Measurements from ENCODE around the gene CAPN14.
"Not testable (repeated sequence)": the region's sequence is repeated elsewhere in the genome, so short reads cannot be mapped to it uniquely, and the experiment has no call there.

CAPN14 gene

DNA sequence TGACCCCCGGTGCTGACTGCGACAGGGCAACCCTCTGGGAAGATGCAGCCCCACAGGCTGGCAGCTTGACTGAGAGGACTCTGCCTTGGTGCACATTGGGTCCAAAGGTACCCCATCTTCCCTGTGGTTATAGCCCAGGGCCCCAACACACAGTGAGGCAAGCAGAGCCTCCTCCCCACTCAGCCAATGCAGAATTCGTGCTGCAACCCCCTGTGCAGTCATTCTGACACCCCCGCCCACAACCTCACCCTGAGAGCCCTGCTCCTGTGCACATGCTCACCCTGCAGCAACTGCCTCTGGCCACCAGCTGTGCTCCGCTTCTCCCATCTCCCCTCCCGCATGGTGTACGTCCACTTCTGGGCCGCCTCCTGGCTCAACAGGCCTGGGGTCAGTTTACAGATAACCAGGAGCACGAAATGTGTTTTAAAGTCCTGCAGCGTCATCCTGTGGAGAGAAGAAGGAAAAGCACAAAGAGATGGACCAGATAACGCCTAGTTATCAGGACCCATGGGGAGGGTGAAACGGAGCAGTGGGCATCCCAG lies 24.4 kb downstream of the CAPN14 start:
- no peak for DNase-seq

DNA sequence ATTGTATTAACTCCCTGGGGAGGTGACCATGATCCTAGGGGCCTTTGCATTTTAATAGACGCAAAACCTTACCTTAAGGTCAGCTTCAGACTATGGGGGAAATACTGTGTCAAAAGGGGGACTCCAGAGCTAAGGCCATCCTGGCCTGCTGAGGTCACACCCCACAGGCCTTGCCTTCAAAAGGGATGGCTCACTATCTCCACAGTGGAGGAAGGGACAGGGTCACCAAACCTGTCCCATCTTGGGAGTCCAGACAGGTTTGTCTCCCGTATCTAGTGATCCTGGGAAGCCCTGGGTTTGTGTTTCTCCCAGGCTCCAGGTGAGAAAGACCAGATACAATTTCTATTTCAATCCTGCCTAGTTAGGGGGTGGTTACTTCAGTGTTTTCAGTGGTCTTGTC lies 24.9 kb downstream of the CAPN14 start:
- no peak for DNase-seq

DNA sequence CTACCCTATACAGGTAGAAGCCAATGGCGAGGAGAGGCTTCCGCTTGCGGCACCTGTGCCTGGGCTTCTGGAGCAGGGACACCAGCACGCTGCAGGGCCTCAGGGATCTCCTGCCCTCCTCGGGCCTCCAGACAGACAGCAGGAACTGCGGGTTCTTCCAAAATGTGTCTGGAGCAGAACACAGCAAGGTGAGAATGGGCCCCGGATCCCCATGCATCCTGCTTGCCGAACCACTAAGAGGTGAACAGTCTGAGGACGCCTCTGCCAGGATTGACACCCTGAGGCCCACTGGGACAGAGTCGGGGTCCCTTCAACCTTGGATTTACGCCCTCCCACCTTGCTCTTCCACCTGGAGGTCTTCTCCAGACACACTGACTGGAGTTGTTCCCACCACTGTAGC lies 25.4 kb downstream of the CAPN14 start:
- no peak for DNase-seq

DNA sequence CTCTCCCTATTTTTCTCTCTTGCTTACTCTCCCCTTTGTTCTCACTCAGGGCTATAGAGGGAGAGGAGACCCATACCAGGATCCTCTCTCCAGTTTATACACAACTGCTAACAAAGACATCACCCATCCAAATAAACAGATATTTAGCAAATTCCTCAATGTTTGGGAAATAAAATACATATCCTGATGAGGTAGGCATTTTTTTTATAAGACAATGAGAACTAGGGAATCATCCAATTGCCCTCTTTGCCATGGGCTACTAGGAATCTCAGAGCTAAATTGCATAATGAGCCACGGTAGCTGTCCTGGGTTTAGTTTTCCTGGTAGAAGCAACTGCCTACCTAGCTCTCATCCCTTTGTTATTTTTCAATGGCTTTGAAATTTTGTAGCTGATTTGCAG lies 27.1 kb downstream of the CAPN14 start:
- no peak for DNase-seq

DNA sequence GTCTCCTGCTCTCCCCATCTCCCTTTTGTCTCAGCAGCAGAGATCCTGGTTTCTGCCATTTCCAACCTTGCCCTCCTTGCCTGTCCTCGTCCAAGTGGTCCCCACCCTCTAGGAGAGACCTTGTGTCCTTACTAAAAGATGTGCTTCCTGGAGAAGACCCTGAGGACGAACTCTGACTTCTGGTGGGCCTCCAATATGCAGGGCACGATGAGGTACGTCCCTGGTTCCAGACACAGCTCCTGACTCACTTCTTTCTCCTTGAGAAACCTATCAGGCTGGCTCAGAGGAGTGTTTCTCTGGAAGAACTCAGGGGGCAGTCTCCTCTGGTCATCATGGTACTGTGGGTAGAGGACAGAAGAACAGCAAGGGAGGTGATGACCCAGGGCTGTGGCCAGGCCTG lies 28.2 kb downstream of the CAPN14 start:
- no peak for DNase-seq

DNA sequence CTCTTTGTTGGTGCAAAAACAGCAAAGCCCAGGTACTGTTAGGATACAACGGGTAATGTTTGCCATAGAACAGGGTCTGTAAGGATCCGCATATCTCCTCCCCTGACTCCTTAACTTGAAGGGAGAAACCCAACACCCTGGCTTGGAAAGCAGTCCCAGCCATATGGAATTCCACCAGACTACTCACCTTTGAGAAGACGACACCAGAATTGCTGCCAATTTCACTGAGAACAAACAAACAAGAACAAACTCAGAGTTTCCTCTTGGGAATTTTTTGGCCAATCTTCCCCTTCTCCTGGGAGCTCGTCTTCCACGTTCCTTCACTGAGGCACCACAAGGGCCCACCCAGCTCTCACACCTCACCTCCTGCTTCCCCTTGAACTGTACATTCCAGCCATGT lies 29.2 kb downstream of the CAPN14 start:
- DNase-seq = no peak

DNA sequence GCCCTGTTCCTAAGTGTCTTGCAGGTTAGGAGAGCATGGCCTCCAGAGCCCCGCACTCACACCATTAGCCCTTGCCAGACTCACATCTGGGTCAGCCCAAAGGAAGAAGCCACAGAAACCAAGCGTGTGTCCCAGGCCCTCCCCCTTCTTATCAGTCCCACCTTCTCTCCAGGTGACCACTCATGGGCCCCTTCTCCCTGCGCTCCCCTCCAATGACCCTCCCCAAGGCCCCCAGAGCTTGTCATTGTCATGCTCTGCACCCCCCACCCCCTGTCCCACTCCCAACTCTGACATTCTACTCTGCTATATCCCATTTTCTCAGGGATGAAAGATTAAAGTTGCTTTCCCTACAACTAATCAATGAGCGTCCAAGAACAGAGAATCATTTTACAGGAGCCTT lies 30.1 kb downstream of the CAPN14 start:
- no peak for DNase-seq

DNA sequence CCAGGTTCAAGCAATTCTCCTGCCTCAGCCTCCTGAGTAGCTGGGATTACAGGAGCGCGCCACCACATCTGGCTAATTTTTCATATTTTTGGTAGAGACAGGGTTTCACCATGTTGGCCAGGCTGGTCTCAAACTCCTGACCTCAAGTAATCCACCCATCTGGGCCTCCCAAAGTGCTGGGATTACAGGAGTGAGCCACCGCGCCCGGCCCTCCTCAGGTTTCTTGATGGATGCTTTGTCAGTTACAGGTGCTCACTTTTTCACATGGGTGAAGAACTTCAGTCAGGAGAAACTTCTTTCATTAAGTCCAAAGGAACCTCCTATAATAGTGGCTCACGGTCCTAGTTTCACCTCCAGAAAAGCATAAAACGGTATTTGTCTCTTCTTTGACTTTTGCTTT lies 33.3 kb downstream of the CAPN14 start:
- not testable (repeated sequence) for DNase-seq

DNA sequence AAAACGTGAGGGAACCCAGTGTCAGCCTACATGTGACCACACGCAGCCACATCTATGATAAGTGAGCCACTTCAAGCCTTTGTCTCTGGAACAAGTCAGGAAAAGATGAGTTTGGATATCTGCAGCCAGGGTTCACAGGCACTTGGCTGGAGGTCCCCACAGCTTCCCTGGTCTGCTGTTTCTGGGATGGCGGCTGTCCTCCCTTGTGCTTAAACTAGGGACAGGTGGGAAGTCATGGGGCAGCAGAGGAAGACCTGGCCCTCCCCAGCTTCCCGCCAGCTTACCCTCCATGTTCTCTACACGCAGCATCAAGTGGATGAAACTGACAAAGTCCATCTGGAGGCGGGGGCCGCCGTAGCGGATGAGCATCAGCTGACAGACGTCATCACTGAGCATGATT lies 40.6 kb downstream of the CAPN14 start:
- DNase-seq = no peak

DNA sequence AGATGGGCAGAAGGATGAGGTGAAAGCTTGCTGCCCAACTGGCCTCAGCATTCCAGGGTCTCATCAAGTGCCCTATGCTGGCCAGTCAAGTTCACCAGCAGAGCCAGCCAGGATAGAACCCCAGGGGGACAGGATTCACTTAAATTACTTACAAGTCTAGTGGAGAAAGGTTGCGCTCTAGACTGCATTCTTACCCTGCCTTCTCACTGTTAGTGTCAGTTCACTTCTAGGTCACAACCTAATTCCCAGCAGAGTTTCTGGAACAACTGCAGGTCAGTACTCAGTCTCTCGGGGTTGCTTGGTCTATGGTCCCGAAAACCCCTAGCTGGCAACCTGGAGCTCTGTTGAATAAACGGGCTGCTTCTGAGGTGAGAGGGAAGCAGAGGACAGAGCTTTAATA lies 46.2 kb downstream of the CAPN14 start:
- DNase-seq = no peak

DNA sequence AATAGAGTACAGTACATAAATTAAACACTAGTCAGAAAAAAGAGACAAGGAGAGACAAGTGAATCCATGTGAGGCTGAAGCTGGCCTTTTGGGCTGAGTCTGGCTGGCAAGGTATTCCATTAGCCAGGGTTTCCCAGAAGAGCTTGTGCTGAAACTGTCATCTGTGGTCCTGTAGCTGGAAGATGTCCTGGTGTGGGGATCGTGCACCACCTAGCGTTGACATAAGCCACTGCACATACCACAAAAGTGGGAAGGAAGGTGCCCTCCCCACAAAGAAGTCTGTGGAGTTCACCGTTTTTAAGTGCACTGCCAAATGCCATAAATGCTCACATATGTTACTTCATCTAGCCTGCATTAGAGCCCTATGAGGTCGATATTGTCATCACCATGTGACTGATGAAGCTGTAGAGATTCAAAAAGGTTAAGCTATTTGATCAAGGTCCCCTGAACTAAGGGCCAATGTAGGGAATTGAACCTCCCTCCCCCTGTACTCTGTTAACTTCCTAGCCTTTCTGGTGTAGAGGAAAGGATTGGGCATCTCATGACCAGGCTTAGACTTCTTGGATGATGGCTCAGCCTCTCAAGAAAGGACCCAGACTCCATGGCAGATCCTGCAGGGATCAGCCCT lies 47.1 kb downstream of the CAPN14 start:
- DNase-seq = peak; percentile 62

DNA sequence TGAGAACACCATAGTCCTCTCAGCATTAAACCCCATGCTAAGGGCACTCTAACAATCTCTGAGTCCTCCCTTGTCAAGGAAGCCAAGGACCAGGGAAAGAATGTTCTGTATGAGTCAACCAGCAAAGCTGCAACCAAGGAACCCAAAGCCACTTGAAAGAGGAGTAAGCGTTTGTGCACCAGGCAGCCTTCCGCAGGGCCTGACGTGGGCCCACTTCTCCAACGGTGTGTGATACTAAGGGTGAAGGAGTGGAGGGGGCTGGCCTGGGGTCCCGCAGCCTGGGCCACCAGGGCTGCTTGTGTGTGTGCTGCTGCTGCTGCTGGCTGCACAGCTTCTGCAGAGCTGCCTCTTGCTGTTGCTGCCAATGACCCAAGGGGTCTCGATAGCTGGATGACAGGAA lies 49.0 kb downstream of the CAPN14 start:
- DNase-seq = peak; percentile 27

DNA sequence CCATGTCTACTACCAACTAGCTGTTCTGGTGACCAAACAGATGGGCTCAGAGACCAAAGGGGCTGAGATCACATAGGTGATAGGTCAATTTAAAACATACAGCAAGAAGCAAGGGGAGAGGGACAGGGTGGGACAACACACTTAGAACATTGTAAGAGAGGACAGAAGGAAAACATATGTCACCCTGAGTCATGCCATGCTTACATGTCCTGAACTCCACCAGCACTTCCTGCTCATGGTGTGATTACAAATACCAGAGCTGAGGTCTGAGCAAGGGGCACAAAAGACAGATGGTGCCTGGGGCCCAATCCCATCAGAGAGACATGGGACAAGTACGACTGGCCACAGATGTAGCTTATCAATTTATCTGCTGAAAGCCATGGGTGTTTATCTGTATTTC lies 50.4 kb downstream of the CAPN14 start:
- no peak for DNase-seq

DNA sequence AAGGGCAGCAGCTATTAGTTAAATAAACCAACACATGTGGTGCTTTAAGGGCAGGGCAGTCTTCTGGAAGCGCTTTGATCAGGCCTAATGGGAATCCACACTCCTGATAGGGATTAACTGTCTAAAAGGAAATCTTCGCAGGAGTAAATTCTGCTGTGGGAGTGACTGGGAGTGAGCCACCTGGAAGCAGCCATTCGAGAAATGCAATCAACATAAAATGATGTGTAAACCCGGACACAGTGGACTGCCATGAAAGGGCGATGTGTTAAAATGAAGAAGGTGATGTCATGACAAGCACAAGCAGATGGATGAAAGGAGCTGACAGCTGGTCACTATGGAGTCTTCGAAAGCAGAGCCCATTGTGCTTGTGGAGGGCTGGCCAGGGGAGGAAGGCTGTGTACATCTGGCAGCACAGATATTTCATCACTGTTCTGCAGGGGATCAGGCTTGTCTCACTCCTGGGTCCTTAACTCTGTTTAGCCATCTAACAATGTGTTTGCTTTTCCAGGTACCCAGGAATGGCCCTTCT lies 54.2 kb downstream of the CAPN14 start:
- no peak for DNase-seq

DNA sequence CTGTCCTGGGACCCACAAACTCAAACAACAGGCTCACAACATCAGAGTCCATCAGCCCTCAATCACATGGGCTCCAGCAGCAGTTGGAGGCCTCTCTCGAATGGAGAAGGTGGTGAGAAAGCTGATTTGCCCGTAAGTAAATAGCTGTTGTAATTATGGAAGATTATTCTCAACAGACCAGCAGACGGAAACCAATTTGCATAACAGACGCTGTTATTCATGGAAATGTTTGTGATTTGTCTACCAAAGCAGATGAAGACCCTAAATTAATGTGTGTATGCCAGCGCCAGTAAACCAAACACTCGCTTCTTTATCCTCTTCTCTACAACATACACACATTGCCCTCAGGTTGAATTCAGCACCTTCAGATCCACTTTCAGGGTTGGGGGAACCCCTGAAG lies 55.7 kb downstream of the CAPN14 start:
- DNase-seq = no peak

DNA sequence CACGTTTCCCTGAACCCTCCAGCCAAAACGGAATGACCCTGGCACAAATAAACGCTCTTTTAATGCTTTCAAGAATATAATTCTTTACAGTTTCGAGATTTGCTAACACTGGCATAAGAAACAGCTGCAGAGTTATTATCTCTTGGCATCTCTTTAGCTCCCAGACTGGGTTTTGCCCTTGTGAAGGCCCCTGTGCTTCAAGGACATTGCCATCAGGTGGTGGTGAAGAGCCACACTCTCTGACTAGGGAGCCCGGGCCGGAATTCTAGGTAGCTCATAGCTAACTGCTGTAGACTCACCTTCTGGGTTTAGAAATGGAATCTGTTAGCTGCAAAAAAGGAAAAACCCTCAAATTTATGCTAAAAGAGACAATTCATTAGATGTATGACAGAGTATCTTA lies 65.8 kb downstream of the CAPN14 start:
- no peak for DNase-seq

DNA sequence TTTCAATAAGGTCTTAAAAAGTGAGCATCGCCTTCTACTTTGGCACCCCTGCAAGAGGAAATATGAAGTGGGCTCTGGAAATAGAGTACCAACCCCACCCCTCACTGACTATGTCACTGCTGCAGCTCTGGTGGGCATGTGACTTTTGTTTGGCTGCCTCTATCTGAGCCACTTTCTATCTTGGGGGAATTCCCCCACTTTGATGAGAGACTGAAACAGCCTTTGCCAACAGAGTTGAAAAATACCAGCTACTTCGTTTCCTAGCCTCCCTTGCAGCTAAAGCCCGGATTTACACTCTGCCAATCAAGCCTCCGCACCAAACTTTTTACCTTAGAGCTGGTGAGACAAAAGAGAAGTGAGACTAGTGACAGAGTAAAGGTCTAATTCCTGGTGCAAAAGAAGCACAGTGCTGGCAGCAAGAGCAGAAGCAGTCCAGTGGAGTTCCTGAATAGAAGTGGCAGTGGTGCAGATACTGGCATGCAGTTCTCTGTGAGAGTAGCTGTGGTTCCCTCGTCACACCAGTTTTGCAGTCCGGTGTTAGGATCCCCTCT lies 67.1 kb downstream of the CAPN14 start:
- DNase-seq = no peak

DNA sequence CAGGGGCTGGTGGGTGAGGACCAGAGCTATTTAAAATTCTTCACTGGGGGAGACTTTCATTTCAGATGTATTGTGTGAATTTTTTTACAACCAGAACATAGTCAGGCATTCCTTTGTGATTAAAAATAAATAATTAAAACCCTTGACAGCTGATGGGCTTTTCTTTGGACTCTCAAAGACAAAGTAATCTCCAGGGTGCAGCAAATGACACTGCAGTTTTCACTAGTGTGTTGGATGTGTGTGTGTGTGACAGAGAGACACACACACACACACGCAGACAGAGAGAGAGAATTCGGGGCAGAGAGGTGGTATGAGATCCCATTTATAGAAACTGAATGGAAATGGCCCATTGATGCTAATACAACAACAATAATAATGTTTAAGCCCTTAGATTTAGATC lies 68.8 kb downstream of the CAPN14 start:
- DNase-seq = no peak

DNA sequence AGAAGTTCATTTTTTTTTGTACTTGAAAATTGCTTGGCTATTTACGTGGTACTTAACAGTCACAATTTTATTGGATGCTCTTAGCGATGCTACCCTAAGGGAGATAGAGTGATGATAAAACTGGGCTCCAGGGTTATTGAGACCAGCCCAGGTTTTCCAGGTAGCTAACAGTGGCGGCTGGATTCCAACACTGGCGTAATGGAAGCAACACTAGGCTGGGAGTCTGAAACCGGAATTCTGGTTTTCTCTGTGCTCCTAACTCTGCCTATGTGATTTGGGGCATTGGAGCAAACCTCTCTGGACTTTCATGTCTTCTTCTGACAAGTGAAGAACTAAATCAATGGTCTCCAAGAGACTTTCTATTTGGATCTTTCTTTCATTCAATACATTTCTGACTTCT lies 69.7 kb downstream of the CAPN14 start:
- no peak for DNase-seq

DNA sequence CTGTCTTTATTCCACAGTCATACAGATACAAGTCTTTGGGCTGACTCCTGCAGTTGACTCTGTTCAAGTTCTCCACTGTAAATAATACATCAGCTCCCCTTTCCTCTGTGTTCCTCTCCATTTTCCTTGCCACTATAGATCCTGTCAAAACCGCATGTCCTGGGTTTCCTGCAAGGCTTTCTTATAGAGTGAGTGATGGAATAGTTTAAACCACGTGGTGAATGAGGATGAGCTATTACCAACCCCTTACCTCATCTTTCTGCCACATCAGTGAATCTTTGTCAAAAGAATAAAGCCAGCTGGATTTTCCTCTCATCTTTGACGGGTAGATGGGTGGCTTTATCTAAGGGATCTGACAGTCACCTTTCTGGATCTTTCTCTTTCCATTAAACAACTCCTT lies 75.2 kb downstream of the CAPN14 start:
- DNase-seq = peak; percentile 36

DNA sequence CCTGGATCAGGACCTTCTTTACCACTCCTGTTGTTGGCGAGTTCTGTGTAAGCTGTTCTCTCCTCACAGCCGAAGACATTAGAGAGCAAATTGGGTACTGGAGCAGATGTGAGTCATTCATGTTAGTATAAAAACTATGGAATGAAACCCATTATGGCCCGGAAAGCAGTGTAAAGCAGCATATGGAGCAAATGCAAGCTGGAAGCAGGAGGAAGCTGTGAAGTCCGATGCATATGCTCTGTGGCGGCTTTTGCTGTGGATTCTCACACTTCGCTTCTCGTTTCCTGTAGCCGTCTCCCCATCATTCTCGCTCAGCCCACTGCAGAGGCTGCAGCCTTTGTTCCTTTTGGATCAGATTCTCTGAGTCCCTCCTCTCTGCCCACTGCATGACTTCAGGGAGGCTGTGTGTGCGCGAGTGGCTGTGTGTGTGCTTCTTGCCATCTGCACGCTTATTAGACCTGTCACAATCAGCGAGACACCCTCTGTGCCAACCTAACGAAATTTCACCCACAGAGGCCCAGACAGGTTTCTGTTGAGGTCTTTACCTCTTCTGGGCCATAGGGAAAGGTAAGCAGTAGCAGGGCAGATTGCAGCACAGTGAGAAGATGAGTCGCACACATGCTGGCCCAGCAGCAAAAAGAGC lies 75.8 kb downstream of the CAPN14 start:
- DNase-seq = peak; percentile 71

DNA sequence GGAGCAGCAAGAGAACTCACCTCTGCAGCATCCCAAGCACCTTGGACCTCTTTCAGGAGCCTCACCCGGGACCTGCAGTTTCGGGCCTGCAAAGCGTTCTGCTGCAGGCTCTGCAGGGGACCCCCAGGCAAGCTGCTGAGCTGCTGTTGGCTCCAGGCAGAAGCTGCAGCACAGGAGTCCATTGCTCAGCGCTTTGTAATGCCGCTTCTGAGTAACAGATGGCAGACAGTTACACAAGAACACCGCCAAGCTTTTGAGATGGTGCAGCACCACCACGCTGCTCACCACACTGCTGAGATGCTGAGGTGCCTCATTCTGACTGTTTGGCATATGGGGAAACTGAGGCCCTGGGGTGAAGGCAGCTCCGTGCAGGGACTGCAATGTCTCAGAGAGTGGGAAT lies 77.2 kb downstream of the CAPN14 start:
- DNase-seq = peak; percentile 68

DNA sequence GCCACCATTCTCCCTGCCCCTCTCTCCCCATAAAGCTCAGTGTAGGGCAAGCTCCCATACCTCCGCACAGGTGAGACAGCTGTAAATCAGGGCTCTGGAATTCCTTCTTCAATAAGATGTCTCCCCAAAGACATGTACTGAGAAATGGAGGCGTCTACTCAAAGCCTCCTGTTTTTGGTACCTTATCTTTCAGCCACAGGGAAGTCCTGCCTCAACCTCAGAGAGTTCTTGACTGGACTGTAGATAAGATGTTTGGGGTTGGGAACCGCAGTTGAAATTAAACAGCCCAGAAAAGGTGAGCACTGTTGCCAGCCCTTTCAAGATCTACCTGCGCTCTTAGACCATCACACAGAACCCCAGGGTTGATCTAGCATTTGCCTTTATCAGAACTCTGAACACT lies 77.6 kb downstream of the CAPN14 start:
- no peak for DNase-seq

All from fibroblast of skin of right quadriceps (primary cell).